CD4-positive, alpha-beta T cell treated with Interleukin-10 for 1 hour (primary cell): ENCODE results near the gene TRPV6.

Source experiments
- DNase-seq: peaks from one replicate; pipeline ENCODE4 v3.0.0-alpha.2; 2020

TRPV6 gene

DNA sequence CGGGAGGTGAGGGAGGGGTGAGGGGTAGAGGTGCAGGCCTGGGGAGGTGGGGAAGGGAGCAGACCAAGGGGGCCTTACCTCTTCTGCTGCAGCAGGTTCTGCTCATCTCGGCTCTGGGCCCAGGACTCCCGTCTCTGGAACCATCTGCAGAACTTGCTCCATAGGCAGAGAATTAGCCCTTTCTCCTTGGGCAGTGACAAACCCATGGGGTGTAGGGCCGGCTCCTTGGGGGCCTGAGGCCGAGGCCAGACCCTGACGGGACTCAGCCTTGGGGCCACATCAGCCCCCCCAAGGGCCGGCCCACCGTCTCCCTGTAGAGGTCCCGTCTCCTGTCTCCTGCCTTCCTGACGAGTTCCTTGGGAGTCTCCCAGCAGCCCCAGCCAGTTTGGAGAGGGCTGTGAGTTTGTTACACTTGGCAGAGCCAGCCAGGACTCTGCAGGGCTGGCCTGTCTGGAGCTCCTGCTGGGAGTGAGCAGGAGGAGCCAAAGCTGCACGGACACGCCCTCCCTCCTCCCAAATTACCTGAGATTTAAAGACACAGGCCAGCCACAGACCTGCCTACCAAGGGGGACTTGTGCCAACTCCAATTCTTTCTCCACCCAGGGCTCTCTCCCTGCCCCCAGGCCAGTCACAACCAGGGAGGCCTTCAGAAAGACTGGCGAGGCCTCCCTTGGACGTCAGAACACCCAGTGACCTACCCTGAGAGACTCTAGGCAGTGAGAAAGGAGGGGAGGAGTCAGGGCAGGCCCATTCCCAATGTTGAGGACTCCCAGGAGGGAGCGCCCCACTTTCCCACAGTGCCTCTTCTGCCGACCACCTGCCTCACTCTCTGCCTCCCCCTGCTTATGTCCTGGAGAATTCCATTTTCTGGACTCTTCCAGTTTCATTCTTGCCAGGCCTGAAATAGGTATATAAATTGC, at the start of gene TRPV6:
Gene TRPV6, minus strand, starts transcription at position 435 of the 920 bp plus-strand sequence.
- no peak for DNase-seq

DNA sequence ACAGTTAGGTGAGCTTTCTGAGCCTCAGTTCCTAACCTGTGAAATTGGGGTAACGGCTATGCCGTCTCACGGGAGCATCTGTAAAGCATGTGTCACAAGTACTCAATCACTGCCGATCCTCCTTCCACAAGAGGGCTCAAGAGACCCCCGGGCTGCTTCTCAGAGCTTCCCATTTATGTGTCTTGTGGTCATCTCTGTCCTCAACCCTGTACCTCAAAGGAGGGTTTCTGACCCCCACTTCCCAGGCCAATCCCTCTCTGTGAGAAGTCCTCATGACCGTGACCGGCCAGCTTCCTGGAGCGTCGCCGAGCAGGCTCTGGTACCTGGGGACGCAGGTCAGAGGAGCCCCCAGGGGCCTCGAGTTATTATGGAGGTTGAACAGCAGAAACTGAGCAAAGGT, 48.5 kb upstream of the TRPV6 start:
- DNase-seq = no peak

DNA sequence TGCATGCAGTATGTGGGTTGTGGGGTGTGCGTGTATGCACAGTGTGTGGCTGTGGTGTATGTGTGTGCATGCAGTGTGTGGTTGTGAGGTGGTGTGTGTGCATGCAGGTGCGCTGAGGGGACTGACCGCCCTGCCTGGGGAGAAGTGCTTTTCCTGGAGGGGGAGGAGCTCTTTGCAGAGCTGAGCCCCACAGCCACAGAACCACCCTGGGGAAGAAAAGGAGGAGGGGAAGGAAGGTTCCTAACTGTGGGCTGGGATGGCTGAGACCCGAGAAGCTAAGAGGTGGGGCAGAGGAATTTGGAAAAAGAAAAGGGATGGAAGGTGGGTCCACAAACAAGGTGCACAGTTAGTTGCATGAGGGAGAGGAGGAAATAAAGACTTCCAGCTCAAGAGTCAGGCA, 48.1 kb upstream of the TRPV6 start, which contains the start of gene TRPV5:
Gene TRPV5, minus strand, starts transcription at position 123 of the 400 bp plus-strand sequence. CDS start 287 bp downstream, outside the sequence.
- DNase-seq = no peak

DNA sequence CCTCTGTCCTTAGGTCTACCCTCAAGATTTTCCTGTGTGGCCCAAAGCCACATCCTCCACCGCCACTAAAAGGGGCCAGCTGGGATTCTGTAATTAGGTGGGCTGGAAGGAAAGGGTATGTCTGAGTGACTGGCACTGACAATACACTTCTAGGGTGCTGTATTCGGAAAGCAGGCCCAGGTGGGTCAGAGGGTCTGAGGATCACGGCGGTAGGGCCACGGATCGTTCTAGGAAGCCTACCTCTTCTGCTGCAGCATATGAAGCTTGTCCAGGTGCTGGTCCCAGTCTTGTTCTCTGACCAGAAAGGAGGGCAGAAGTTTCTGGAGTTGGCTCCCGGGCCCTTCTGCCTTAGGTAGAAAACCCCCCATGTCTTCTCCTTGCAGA, 47.5 kb upstream of the TRPV6 start:
- no peak for DNase-seq

DNA sequence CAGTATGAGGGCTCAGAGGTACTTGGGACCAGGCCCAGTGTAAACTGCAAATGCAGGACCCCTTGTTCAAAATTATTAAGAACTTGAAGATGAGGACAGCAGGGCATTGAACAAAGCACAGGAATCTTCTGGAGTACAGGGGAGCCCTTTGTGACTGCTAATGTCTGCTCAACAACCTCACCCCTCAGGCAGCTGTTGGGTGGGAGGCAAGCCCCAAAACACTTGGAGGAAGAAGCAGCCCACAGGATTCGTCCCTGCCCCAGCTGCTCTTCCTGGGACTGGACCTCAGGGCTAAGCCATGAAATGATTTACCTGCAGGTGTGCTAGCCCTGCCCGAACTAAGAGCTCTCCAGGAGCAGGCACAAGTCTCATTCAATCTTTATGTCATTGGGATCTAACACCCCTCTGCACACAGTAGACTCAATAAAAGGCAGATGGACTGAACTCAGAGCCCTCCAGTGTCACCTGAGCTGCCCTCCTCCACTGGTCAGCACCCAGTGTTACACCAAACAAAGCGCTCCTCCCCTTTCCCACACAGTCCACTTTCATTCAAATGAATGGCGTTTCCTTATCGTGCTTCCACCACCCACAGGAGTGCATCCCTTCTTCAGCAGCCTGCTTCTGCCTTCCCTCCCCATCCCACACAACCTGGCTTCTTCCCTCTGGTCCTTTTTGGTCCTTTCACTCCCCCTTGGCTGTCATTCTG, 47.0 kb upstream of the TRPV6 start:
- DNase-seq = no peak

DNA sequence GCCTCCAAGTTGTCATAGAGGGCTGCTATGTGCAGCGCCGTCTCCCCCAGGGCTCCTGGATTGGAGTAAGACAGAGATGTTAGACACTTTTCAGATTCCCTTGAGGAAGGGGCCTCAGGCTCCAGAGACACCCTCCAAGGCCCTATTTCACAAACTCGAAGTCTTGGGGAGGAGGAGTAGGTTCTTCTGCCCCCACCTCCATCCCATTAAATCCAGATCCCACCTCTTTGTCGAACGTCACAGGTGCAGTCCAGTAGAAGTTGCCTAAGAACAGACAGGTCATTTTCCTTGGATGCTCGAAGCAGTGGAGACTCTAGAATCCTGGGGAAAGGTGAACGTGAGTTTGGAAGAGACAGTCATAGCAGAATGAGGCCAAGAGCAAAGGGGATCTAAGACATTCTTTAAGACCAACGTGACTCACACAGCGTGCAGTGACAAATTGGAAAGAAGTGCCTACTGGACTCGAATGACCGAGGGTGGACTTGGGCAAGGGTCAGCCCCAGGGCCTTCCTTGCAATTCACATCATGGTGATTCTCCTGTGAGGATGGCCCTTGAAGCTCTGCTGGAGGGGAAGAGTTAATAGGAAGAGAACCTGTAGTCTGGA, 44.7 kb upstream of the TRPV6 start:
- no peak for DNase-seq

DNA sequence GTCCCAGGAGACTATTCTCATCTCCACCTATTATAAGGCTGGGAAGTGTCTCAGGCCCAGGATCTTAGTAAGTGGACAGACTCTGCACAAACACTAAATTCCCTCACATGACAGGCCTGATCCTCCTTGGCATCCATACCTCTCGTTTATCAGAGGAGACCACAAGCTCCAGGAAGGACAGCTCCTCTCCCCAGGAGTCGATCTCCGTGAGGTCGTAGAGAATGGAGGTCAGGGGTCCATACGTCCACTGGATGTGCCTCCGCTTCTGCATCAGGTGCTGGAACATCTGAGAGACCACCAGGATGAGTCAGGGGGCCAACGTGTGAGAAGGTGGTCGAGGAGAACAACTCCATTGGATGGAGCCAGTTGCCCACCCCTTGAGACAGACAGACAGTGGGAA, 42.4 kb upstream of the TRPV6 start:
- no peak for DNase-seq

DNA sequence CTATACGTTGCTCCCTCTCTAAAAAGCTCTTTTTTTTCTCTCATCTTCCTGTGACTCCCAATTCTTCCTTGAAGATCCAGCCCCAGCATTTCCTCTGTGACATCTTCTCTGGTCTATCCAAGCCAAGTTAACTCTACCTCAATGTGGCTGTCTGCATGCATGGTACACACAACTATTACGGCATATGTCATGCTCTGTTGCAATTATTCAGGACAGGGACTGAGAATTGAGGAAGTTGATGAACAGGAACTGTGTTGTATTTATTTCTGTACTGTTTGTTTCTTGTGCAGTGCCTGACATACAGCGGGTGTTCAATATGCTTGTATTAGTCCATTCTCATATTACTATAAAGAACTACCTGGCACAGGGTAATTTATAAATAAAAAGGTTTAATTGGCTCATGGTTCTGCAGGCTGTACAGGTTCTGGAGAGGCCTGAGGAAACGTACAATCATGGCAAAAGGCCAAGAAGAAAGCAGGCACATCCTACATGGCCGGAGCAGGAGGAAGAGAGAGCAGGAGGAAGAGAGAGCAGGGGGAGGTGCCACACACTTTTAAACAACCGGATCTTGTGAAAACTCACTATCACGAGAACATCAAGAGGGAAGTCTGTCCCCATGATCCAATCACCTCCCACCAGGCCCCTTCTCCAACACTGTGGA, 41.7 kb upstream of the TRPV6 start:
- peak; percentile 4 for DNase-seq

DNA sequence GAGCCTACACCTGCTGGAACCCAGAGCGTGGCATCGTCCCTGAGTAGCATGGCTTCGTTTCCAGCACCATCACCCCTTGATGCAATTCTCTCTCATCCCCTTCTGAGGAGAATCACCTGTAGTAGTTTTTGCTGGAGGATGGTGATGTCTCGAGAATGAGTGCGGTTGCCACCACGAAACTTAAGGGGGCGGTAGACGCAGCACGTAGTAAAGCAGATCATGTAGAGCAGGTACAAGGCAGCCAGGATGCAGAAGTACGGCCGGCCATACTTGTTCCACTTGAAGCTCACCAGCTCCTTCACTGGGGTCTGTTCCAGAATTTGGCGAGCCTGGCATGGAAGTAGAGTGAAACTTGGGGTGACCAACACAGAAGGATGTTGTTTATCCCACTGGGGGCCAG, 39.9 kb upstream of the TRPV6 start:
- no peak for DNase-seq

DNA sequence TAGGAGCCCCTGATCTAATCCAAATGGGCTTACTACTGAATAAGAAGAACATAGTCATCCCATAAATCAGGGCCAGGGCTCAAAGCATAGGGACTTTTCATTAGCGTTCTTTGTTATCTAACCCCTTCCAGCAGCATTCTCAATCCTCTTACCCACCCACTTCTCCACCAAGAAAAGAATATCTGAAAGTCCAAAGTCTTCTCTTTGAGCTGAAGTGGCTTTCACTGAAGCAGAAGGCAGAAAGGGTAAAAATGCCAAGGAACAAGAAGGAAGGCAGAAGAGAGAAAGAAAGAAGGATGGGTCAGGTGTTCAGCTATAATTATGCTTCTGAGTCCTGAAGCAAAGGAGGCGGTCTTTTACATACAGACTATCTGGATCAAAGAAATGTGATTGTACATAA, 37.8 kb upstream of the TRPV6 start:
- DNase-seq = no peak

DNA sequence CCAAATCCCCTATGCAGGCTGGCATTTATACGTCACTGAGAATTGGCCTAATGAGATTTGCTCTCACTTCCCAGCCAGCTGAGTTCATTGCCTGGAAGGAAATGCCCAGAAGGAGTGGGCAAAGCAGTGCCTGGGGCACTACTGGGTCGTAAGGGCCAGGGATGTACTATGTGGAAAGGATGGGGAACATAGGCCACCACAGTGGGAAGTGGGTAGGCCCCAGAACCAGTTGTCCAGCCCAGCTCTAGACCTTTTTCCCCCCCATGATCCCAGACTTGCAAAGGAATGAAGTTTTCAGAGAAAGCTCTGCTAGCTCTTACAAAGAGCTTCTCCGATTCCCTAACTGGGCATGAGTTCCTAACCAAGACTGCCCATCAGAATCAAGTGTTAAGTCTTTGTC, 34.1 kb upstream of the TRPV6 start:
- no peak for DNase-seq

DNA sequence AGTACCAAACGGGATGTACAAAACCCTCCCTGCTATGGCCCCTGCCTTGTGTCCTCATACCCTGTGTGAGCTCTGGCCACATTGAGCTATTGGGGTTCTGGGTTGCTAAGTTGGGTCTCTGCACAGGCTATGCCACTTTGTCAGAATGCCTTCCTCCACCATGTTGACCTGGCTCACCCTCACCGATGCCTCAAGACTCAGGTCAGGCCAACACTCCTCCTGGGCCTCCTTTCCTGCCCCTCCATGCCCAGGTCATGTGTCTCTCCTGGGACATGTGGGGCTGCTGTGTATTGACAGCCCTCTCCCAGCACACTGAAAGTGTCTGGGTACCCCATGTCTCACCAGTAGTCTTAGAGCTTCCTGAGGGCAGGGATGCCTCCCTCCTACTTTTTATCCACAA, 33.4 kb upstream of the TRPV6 start:
- DNase-seq = no peak

DNA sequence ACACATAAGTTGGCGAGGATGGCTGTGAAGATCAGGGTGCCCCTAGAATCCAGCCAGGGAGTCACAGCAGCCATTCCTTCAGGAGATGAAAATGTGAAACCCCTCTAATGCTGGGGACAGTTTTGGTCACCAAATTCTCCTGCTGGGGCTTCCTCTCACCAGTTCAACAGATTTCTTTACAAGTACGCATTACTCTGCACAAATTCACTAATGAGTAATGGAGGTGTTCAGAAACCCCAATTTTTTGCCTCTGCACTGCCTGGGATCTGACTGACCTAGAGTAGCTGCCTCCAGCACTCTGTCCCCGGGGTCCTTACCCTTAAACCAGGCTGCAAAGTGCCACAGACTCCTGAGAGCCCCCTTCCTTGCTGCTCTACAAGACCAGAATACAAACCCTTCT, 31.9 kb upstream of the TRPV6 start:
- DNase-seq = no peak

DNA sequence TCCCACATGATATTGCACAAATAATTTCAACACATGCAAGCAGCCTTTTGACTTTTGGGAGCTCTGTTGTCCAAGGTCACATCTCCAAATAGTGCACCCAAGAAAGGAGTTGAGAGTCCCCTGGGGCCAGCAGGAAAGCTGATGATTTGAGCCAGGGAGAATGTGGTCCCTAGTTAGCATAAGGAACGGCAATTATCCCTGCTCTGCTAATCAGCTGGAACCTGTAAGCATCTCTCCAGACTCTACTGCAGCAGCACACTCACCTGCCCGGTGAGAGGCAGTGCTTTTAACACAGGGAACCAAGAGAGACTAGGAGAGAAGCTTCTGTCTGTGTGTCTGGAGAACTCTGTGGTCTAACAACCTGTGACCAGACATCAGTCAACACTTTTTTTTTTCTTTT, 31.0 kb upstream of the TRPV6 start:
- DNase-seq = no peak

DNA sequence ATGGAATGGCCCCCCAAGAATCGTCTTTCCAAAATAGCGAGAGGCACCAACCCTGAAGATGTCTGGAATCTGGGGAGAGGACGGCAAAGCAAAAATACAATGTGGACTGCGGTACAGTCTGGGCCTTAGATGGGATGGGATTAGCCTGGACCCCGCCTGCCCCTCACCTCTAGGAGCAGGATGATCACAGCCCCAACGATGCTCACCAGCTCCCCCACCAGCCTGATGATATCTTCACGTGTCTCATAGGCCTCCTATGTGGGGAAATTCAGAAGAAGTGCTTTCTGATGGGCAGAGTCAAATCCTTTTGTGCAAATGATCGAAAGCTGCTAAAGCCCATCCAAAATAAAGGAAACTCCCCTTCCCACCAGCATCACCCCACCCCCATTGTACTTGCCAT, 29.8 kb upstream of the TRPV6 start:
- DNase-seq = no peak

DNA sequence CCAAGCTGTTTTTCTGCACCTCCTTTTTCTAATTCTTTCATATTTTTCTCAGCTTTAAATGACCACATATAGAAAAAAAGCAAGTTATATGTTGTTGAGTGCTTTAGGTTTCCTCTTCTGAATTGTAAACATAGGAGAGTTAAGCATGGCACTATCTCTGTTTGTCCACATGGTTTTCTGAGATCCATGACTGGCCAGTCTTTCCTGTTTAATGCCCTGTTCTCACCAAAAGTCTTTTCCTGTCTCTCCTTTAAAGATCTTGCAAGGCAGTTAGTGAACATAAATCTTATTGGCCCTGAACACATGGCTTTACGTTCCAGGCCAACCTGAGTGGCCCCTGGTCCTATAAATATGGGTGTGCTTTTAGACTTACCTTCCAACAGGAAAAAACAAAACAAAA, 28.6 kb upstream of the TRPV6 start:
- no peak for DNase-seq

DNA sequence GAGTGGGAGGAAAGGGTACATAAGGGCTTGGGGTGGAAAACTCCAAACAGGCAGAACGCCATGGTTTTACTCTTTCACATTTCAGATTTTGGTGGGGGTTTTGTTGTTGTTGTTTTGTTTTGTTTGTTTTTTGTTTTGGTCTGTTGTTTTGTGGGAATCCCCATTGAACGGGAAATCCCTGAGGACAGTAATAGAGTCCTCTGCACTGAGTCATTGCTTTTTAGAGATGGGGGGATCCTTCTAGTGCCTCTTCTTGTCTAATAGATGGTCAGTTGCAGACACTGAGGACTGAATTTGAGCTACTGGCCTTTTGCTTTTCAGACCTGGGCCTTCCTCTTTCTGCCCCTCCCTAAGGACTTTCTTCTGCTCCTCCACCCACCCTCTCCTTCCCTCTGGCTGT, 28.0 kb upstream of the TRPV6 start:
- DNase-seq = no peak

DNA sequence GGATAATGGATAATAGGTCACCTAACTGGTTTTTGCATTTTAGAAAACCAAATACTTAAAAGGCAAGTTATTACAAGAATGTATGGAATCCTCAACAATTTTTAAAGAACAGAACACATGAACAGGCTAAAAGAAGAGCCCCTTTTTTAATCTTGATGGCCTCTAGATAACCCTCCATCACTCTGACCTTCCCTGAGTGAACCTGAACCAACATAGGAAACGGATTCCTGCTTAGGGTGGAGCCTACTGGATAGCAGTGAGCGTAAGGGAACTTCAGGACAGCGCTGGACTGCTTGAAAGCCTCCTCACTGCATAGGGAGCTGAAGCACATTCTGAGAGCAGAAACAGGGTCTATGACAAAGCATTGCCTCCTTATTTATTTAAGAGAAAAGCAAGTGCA, 27.5 kb upstream of the TRPV6 start:
- DNase-seq = no peak

DNA sequence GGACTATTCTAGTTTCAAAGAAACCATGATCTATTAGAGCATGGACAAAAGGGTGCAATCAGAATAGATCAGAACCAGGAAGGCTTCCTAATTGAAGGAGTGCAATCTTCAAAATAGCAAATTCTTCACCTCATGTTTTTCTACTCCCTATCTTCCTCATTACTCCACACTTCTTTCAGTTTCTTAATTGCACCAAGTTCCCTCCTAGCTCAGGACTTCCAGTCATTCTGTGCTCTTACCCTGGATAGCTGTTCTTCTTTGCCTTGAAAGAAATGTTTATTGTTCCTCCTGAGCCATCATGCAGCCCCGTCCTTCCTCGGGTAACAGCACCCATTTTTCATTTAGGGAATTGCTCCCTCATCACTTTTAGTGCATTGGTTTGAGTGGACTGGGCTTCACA, 24.9 kb upstream of the TRPV6 start:
- no peak for DNase-seq

DNA sequence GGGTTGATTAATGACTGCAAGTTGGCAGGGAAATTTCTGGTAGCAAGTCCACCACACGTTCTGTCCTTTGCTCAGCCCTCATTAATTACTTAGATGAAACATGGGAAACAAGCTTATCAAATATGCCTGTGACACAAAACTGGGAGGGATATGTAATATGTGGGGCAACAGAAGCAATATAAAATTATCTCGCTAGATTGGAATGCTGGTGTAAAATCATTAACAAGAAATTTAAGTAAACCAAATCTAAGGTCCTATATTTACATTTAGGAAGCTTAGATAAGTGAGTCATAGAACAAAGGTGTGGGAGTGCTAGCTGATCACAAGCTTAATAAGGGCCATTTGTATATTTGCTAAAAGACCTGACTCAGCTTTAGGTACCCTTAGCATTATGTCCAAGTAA, 24.5 kb upstream of the TRPV6 start:
- no peak for DNase-seq

DNA sequence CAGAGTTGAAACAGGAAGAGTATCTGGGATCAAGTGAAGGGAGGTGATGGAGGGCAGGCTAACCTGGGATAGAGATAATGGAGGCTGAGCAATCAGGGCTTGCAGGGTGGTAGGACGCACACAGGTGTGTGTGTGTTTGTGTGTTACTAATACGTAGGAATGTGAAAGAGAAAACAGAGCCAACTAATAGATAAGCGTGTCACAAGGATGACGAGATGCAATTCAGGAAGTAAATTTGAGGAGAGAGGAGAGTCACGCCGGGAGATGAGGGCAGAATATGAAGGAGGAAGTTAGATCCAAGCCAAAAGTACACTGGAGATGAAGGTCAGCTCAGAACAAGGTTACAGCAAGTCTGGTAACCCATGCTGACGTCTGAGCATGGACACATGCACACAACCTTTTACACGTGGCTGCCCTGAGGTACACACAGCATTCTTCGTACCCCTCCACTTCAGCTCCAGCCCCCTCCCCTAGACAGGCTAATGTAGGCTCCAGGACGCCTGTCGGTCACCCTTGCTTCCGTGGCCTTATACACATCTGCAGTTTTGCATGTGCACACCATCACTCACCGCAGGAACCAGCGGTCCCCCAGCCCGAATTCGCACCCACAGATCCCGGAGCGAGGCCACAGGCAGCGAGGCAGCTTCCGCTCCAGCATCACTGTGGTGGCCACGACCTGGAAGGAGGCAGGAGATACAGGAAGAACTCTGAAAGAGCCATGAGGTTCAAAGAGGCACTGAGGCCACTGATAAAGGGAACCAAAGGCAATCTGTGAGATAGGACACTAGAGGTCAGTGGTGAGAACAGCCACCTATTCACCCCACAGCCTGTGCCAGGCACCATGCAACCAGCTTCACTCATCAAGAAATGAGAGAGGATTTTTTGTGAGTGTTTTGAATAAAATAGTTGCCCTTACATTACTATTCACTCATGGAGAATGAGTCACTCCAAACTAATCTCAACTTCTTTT, 23.7 kb upstream of the TRPV6 start:
- DNase-seq = no peak

DNA sequence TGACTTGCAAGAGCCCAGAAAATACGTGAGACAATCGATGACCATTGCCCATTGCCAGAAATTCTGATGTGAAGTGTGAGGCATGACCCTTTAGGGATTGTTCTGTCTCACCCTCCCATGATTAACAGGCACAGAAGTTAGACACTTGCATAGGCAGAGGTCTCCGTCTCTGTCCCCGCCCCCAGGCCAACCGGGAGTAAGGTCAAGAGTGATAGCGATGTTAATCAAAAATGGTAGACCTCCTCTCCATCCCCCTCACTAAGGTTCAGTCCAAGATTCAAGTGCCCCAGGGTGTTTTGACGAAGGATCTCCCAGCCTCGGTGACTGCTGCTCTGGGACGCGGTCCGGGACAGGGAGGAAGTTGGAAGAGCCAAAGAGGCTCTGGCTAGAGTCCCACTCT, 22.7 kb upstream of the TRPV6 start:
- DNase-seq = no peak
